Trophoblast cell (in vitro differentiated cells and primary cell): ENCODE results near the gene LRRC27.

Experiments used
- DNase-seq, 2 donors: peaks; one replicate each; pipeline ENCODE4 v3.0.0-alpha.2; 2016
- H2AFZ ChIP-seq: 2 replicates; pipeline ENCODE4 v1.6.1; 2013; ENCODE audit warnings: low read length, moderate library complexity, mild to moderate bottlenecking; ENCODE audit not compliant: insufficient read depth, poor library complexity
- H2AK5ac ChIP-seq: 2 replicates; pipeline ENCODE4 v1.6.1; 2013; ENCODE audit warnings: mild to moderate bottlenecking, low read length
- H2BK120ac ChIP-seq: 2 replicates; pipeline ENCODE4 v1.6.1; 2013; ENCODE audit warnings: low read length, mild to moderate bottlenecking, moderate library complexity; ENCODE audit not compliant: insufficient read depth, poor library complexity
- H2BK12ac ChIP-seq: 2 replicates; pipeline ENCODE4 v1.6.1; 2013; ENCODE audit warnings: mild to moderate bottlenecking, low read length, moderate library complexity
- H2BK5ac ChIP-seq: 2 replicates; pipeline ENCODE4 v1.6.1; 2013; ENCODE audit warnings: low read length, low read depth, moderate library complexity, mild to moderate bottlenecking; ENCODE audit not compliant: poor library complexity
- H3K14ac ChIP-seq: 2 replicates; pipeline ENCODE4 v1.6.1; 2013; ENCODE audit warnings: mild to moderate bottlenecking, low read length
- H3K18ac ChIP-seq: 2 replicates; pipeline ENCODE4 v1.6.1; 2013; ENCODE audit warnings: mild to moderate bottlenecking, low read length
- H3K23ac ChIP-seq: 2 replicates; pipeline ENCODE4 v1.6.1; 2013; ENCODE audit warnings: low read length
- H3K27ac ChIP-seq: 2 replicates; pipeline ENCODE4 v1.5.1; 2013; ENCODE audit warnings: low read depth, mild to moderate bottlenecking, inconsistent platforms, low read length, moderate library complexity
- H3K27me3 ChIP-seq: 2 replicates; pipeline ENCODE4 v1.6.1; 2013; ENCODE audit warnings: inconsistent platforms, mild to moderate bottlenecking, low read length, moderate library complexity; ENCODE audit not compliant: insufficient read depth
- H3K36me3 ChIP-seq, 2 experiments: 1 replicate in 1 of 2; 2 replicates in 1 of 2; pipeline ENCODE4 v1.6.1; 2013; ENCODE audit warnings: low read length in 2 of 2, mild to moderate bottlenecking in 2 of 2, moderate library complexity in 1 of 2; ENCODE audit not compliant: insufficient read depth in 2 of 2, control insufficient read depth in 1 of 2
- H3K4ac ChIP-seq: 2 replicates; pipeline ENCODE4 v1.6.1; 2013; ENCODE audit warnings: low read depth, mild to moderate bottlenecking, low read length, moderate library complexity
- H3K4me1 ChIP-seq, 2 experiments: 1 replicate in 1 of 2; 2 replicates in 1 of 2; pipeline ENCODE4 v1.6.1; 2013; ENCODE audit warnings: low read length in 2 of 2, mild to moderate bottlenecking in 2 of 2, moderate library complexity in 1 of 2; ENCODE audit not compliant: insufficient read depth in 2 of 2, control insufficient read depth in 1 of 2
- H3K4me2 ChIP-seq: 2 replicates; pipeline ENCODE4 v1.6.1; 2013; ENCODE audit warnings: inconsistent platforms, mild to moderate bottlenecking, low read length, moderate library complexity
- H3K4me3 ChIP-seq: 2 replicates; pipeline ENCODE4 v1.5.1; 2013; ENCODE audit warnings: mild to moderate bottlenecking, low read depth, low read length, inconsistent platforms
- H3K79me1 ChIP-seq: one replicate; pipeline ENCODE4 v1.6.1; 2013; ENCODE audit warnings: low read length
- H3K79me2 ChIP-seq: 2 replicates; pipeline ENCODE4 v1.6.1; 2013; ENCODE audit warnings: low read length, mild to moderate bottlenecking; ENCODE audit not compliant: control insufficient read depth, insufficient read depth, poor library complexity
- H3K9ac ChIP-seq: 2 replicates; pipeline ENCODE4 v1.6.1; 2013; ENCODE audit warnings: mild to moderate bottlenecking, low read length
- H3K9me3 ChIP-seq: 2 replicates; pipeline ENCODE4 v1.6.1; 2013; ENCODE audit warnings: low read depth, mild to moderate bottlenecking, control low read depth, inconsistent platforms, low read length; ENCODE audit not compliant: insufficient read depth
- H4K12ac ChIP-seq: 2 replicates; pipeline ENCODE4 v1.6.1; 2013; ENCODE audit warnings: low read depth, mild to moderate bottlenecking, low read length, moderate library complexity
- H4K8ac ChIP-seq: 2 replicates; pipeline ENCODE4 v1.6.1; 2013; ENCODE audit warnings: low read depth, mild to moderate bottlenecking, low read length, moderate library complexity
- H4K91ac ChIP-seq: one replicate; pipeline ENCODE4 v1.6.1; 2013; ENCODE audit warnings: low read depth, mild to moderate bottlenecking, low read length, moderate library complexity
- WGBS: extraction: QIAGEN DNeasy Blood & Tissue Kit; methylation state at CpG from one replicate; pipeline ENCODE4 v1.1.7; 2013; ENCODE audit warnings: missing lambda C conversion rate; ENCODE audit not compliant: insufficient read length, insufficient coverage; ENCODE audit errors: extremely low coverage; 5-methylcytosine and 5-hydroxymethylcytosine counted together

The LRRC27 gene

GRCh38 chr10:132301371-132302330 is 30.3 kb upstream of the LRRC27 start:
- Histone ChIP-seq H2AK5ac (no peak overlapping the region), H4K91ac (no peak overlapping the region), H2AFZ (no peak overlapping the region), H3K36me3 (no peaks in the 10 kb centered on the region), H3K14ac (no peak overlapping the region), H3K79me1 (no peaks in the 10 kb centered on the region), H3K9ac (no peak overlapping the region), H3K4ac (no peak overlapping the region), H3K23ac (no peak overlapping the region), H4K8ac (no peak overlapping the region), H3K27ac (no peak overlapping the region), H3K27me3 (peaks cover 9% of the 10 kb centered on the region), H3K79me2 (no peaks in the 10 kb centered on the region), H3K4me3 (no peak overlapping the region), H4K12ac (no peak overlapping the region), H3K4me1 (no peaks in the 10 kb centered on the region), H2BK5ac (no peak overlapping the region), H3K9me3 (peaks cover 15% of the 10 kb centered on the region), H3K4me2 (no peak overlapping the region), H3K18ac (no peak overlapping the region), H2BK120ac (no peak overlapping the region), H2BK12ac (no peak overlapping the region)
- WGBS: no CpG with 5 or more reads among the region's 38 CpGs
- no peak for DNase-seq

DNA sequence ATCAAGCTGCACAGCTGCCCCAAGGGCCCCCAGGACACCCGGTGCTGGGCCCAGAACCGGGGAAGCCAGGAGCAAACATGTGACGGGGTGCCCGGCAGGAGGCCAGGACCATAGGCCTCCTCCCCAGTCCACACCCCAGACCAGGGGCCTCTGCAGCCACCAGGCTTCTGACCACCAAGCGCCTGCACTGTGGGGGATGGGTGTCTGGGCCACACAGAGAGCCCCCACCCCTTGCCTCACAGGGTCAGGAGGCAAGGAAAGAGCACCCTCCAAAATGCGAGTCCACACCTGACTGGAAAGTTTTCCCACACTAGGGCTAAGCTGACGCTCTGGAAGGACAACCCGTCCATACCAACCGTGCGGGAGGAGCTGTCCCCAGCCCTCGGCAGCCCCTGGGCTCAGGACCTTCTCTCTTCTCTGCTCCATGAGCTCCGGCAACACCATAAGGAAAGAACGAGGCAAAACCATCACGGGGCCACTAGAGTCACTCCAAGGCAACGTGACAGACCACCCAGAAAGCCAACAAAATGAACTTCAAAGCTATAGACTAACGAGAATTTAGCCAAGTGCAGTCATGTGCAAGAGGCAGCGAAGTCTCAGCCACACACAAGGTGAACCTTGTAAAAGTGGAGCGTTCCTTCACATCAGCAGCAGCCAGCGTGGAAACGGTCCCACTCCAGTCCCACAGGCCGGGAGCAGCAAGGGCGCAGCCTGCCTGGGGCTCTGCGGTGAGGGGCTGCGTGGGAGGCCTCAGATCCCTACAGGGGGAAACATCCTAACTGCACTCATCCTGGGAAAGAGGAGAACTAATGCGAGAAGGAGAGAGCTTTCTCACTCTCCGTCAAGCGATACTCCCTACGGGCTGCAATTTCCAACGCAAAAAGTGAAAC is 29.3 kb upstream of the LRRC27 start:
- Histone ChIP-seq H3K9ac (no peak overlapping the region), H2BK5ac (no peak overlapping the region), H2AK5ac (no peak overlapping the region), H2AFZ (no peak overlapping the region), H2BK12ac (no peak overlapping the region), H3K4ac (no peak overlapping the region), H4K91ac (no peak overlapping the region), H4K12ac (no peak overlapping the region), H3K23ac (no peak overlapping the region), H4K8ac (no peak overlapping the region), H3K79me1 (no peaks in the 10 kb centered on the region), H3K4me2 (no peak overlapping the region), H3K4me3 (no peak overlapping the region), H3K36me3 (no peaks in the 10 kb centered on the region), H3K18ac (no peak overlapping the region), H3K27me3 (peaks cover 18% of the 10 kb centered on the region), H3K27ac (no peak overlapping the region), H3K79me2 (no peaks in the 10 kb centered on the region), H3K14ac (no peak overlapping the region), H3K9me3 (peaks cover 20% of the 10 kb centered on the region), H3K4me1 (peaks cover 3 to 5% of the 10 kb centered on the region in 2 experiments), H2BK120ac (no peak overlapping the region)
- no CpG with 5 or more reads among the region's 29 CpGs for WGBS
- no peak for DNase-seq

GRCh38 chr10:132303361-132304115 is 28.5 kb upstream of the LRRC27 start:
- no peak overlapping the region for H2BK120ac ChIP-seq
- peaks cover 24% of the 10 kb centered on the region for H3K27me3 ChIP-seq
- H2AK5ac ChIP-seq: no peak overlapping the region
- H3K79me1 ChIP-seq: no peaks in the 10 kb centered on the region
- H3K9ac ChIP-seq: no peak overlapping the region
- peaks cover 21% of the 10 kb centered on the region for H3K9me3 ChIP-seq
- no peak for DNase-seq
- H3K27ac ChIP-seq: no peak overlapping the region
- no peak overlapping the region for H3K18ac ChIP-seq
- WGBS: no CpG with 5 or more reads among the region's 21 CpGs
- H3K4me3 ChIP-seq: no peak overlapping the region
- H4K12ac ChIP-seq: no peak overlapping the region
- no peak overlapping the region for H3K4me2 ChIP-seq
- H3K4me1 ChIP-seq: peaks cover 3 to 5% of the 10 kb centered on the region in 2 experiments
- no peak overlapping the region for H2AFZ ChIP-seq
- H3K36me3 ChIP-seq: no peaks in the 10 kb centered on the region
- H3K4ac ChIP-seq: no peak overlapping the region
- H2BK12ac ChIP-seq: no peak overlapping the region
- H4K8ac ChIP-seq: no peak overlapping the region
- no peak overlapping the region for H2BK5ac ChIP-seq
- H4K91ac ChIP-seq: no peak overlapping the region
- H3K79me2 ChIP-seq: no peaks in the 10 kb centered on the region
- H3K23ac ChIP-seq: no peak overlapping the region
- no peak overlapping the region for H3K14ac ChIP-seq
